Measurements from ENCODE around the gene OSER1. TPM values are rescaled to one million over a fixed set of nuclear protein-coding genes. Genes with fewer than 3 reads are reported as not detected.

The OSER1 gene
- total RNA-seq, 1 experiment from 2014 or later, result 24.3 TPM

DNA sequence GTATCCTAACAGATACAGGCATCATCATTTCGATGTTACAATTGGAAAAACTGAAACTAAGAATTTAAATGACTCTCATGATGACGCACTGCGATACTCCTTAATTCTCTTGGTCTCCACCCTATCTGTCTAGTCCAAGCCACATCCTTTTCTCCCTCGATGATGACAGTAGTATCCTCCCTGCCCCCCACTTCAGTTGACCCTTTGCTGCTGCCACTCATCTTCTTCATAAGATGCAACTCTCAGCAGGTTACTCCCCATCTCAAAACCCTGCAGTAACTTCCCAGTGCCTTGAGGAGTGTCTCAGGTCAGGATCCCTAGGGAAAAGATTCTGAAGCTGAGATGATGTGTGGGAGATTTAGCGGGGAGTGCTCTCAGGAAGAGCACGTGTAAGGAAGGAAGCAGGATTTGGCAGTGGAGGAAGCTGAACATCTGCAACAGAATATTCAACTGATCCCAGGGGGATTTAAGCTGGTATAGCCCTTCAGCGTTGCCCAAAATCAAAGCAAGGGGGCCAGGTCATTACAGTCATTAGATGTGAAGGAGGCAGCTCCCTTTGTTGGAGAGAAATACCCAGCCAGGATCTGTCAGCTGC, 39.7 kb downstream of the OSER1 start:
- TF ChIP-seq ATF1 (CRISPR knock-in tag; IDR thresholded peaks at IDR 0.05) (no peak), NFATC4 (CRISPR knock-in tag; IDR thresholded peaks at IDR 0.05) (no peak), ERG (CRISPR knock-in tag; IDR thresholded peaks at IDR 0.05) (no peak), JUN (CRISPR knock-in tag; IDR thresholded peaks at IDR 0.05) (no peak), NFE2L1 (CRISPR knock-in tag; IDR thresholded peaks at IDR 0.05) (no peak), CDX4 (CRISPR knock-in tag; IDR thresholded peaks at IDR 0.05; ENCODE audit: borderline replicate concordance) (no peak), ATF3 (CRISPR knock-in tag; conservative IDR thresholded peaks at IDR 0.05) (no peak), ELF4 (CRISPR knock-in tag; IDR thresholded peaks at IDR 0.05; ENCODE audit: low read depth) (no peak), ZNF416 (CRISPR knock-in tag; IDR thresholded peaks at IDR 0.05) (no peak), ZNF425 (CRISPR knock-in tag; conservative IDR thresholded peaks at IDR 0.05) (no peak), ESRRA (CRISPR knock-in tag; IDR thresholded peaks at IDR 0.05; ENCODE audit: borderline replicate concordance) (no peak)
- TF ChIP-seq, protein P1, sequence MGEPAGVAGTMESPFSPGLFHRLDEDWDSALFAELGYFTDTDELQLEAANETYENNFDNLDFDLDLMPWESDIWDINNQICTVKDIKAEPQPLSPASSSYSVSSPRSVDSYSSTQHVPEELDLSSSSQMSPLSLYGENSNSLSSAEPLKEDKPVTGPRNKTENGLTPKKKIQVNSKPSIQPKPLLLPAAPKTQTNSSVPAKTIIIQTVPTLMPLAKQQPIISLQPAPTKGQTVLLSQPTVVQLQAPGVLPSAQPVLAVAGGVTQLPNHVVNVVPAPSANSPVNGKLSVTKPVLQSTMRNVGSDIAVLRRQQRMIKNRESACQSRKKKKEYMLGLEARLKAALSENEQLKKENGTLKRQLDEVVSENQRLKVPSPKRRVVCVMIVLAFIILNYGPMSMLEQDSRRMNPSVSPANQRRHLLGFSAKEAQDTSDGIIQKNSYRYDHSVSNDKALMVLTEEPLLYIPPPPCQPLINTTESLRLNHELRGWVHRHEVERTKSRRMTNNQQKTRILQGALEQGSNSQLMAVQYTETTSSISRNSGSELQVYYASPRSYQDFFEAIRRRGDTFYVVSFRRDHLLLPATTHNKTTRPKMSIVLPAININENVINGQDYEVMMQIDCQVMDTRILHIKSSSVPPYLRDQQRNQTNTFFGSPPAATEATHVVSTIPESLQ (CRISPR knock-in tag; IDR thresholded peaks at IDR 0.05), result no peak
- TF ChIP-seq, protein P2, sequence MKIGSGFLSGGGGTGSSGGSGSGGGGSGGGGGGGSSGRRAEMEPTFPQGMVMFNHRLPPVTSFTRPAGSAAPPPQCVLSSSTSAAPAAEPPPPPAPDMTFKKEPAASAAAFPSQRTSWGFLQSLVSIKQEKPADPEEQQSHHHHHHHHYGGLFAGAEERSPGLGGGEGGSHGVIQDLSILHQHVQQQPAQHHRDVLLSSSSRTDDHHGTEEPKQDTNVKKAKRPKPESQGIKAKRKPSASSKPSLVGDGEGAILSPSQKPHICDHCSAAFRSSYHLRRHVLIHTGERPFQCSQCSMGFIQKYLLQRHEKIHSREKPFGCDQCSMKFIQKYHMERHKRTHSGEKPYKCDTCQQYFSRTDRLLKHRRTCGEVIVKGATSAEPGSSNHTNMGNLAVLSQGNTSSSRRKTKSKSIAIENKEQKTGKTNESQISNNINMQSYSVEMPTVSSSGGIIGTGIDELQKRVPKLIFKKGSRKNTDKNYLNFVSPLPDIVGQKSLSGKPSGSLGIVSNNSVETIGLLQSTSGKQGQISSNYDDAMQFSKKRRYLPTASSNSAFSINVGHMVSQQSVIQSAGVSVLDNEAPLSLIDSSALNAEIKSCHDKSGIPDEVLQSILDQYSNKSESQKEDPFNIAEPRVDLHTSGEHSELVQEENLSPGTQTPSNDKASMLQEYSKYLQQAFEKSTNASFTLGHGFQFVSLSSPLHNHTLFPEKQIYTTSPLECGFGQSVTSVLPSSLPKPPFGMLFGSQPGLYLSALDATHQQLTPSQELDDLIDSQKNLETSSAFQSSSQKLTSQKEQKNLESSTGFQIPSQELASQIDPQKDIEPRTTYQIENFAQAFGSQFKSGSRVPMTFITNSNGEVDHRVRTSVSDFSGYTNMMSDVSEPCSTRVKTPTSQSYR (CRISPR knock-in tag; IDR thresholded peaks at IDR 0.05), result no peak
- TF ChIP-seq, protein P3, sequence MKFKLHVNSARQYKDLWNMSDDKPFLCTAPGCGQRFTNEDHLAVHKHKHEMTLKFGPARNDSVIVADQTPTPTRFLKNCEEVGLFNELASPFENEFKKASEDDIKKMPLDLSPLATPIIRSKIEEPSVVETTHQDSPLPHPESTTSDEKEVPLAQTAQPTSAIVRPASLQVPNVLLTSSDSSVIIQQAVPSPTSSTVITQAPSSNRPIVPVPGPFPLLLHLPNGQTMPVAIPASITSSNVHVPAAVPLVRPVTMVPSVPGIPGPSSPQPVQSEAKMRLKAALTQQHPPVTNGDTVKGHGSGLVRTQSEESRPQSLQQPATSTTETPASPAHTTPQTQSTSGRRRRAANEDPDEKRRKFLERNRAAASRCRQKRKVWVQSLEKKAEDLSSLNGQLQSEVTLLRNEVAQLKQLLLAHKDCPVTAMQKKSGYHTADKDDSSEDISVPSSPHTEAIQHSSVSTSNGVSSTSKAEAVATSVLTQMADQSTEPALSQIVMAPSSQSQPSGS (CRISPR knock-in tag; IDR thresholded peaks at IDR 0.05; ENCODE audit: borderline replicate concordance, low read depth), result no peak
- peaks cover 3% of the 10 kb centered on the region; the same call in 1 of the 2 replicates for H3K27me3 Mint-ChIP-seq (ENCODE audit: low read depth)
- CTCF ChIA-PET, result interaction anchor here (1.0 kb wide), 1 partner anchor 19 kb away, joined by 5 read pairs; no protein-coding TSS in a partner anchor
- no peaks in the 10 kb centered on the region for H3K36me3 Mint-ChIP-seq
- ATAC-seq (no peak), DNase-seq (ENCODE audit: low spot score) (no peak)
- no peaks in the 10 kb centered on the region for H3K4me1 Mint-ChIP-seq
- POLR2A ChIA-PET, result no interaction called here
- no peak overlapping the region for H3K4me3 Mint-ChIP-seq
- no peak overlapping the region for H3K27ac Mint-ChIP-seq
- H3K9me3 Mint-ChIP-seq, result peaks cover 4% of the 10 kb centered on the region; the same call in 1 of the 2 replicates
